LNCaP clone FGC (cell line): Measurements from ENCODE around the gene HSP90AB1.
A peak's percentile ranks its signal among the peaks of the same experiment; 100 is the strongest.

Experiments
- DNase-seq: peaks from one replicate; pipeline ENCODE4 v3.0.0-alpha.2; 2011; ENCODE audit warnings: low read depth
- H3K4me3 ChIP-seq: 2 replicates; pipeline ENCODE4 v1.5.1; 2011; ENCODE audit warnings: mild to moderate bottlenecking, low read depth, low read length, control low read depth
- CTCF ChIP-seq: IDR thresholded peaks from 2 replicates; pipeline ENCODE4 v1.5.1; 2012; ENCODE audit warnings: mild to moderate bottlenecking; ENCODE audit not compliant: control insufficient read depth, insufficient read depth; ENCODE audit errors: extremely low read depth

Gene HSP90AB1

GRCh38 chr6:44235891-44236516 is 10.9 kb upstream of the HSP90AB1 start:
- H3K4me3 ChIP-seq = no peak overlapping the region
- DNase-seq = no peak
- no peak for TF ChIP-seq CTCF

GRCh38 chr6:44237021-44237812 is 9.7 kb upstream of the HSP90AB1 start:
- DNase-seq = peak; percentile 88
- peak overlapping the region; percentile 55 for H3K4me3 ChIP-seq
- TF ChIP-seq CTCF = no peak

GRCh38 chr6:44237813-44238433 is 9.0 kb upstream of the HSP90AB1 start:
- TF ChIP-seq CTCF = peak; percentile 85
- DNase-seq = no peak

GRCh38 chr6:44238687-44239350 is 8.1 kb upstream of the HSP90AB1 start:
- TF ChIP-seq CTCF = no peak
- H3K4me3 ChIP-seq = no peak overlapping the region
- DNase-seq = no peak

More at GRCh38 chr6:44237813-44238433, 9.0 kb upstream of the HSP90AB1 start:
- H3K4me3 ChIP-seq = peak overlapping the region; percentile 55

- no peak overlapping the region for H3K4me3 ChIP-seq
- no peak for TF ChIP-seq CTCF
- no peak for DNase-seq
Measured at GRCh38 chr6:44243345-44243744, 3.6 kb upstream of the HSP90AB1 start.

GRCh38 chr6:44245391-44245911 is 1.4 kb upstream of the HSP90AB1 start:
- no peak for DNase-seq
- TF ChIP-seq CTCF = no peak
- H3K4me3 ChIP-seq = peak overlapping the region; percentile 93
